ENCODE measurements around the gene GMFB. TPM values are rescaled to one million over a fixed set of nuclear protein-coding genes. Genes with fewer than 3 reads are reported as not detected.
"Not testable (repeated sequence)": the region's sequence is repeated elsewhere in the genome, so short reads cannot be mapped to it uniquely, and the experiment has no call there.

Gene GMFB
- total RNA-seq, 1 donor, result 142 TPM

DNA sequence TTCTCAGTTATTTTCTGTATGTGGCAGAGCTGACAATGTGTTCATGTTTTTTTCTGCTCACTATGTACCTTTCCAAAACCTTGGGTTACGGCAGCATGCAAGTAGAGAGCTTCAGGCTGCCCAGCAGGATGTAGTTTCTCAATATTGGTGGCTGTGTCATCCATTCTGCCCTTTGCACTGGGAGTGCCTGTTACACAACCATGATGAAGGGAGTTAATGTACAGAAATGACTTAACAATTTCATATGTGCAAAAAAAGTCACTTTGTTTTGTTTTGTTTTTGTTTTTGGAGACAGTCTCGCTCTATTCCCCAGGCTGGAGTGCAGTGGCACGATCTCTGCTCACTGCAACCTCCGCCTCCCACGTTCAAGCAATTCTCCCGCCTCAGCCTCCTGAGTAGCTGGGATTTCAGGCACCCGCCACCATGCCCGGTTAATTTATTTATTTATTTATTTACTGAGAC, 41.5 kb downstream of the GMFB start:
- no peak overlapping the region for H3K4me3 ChIP-seq (ENCODE audit: low read depth, low read length)
- TF ChIP-seq, protein P1, sequence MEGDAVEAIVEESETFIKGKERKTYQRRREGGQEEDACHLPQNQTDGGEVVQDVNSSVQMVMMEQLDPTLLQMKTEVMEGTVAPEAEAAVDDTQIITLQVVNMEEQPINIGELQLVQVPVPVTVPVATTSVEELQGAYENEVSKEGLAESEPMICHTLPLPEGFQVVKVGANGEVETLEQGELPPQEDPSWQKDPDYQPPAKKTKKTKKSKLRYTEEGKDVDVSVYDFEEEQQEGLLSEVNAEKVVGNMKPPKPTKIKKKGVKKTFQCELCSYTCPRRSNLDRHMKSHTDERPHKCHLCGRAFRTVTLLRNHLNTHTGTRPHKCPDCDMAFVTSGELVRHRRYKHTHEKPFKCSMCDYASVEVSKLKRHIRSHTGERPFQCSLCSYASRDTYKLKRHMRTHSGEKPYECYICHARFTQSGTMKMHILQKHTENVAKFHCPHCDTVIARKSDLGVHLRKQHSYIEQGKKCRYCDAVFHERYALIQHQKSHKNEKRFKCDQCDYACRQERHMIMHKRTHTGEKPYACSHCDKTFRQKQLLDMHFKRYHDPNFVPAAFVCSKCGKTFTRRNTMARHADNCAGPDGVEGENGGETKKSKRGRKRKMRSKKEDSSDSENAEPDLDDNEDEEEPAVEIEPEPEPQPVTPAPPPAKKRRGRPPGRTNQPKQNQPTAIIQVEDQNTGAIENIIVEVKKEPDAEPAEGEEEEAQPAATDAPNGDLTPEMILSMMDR (IDR thresholded peaks at IDR 0.05; ENCODE audit: insufficient read depth, low read depth, low read length), result no peak
- DNase-seq (ENCODE audit: low read depth), result peak; percentile 83

DNA sequence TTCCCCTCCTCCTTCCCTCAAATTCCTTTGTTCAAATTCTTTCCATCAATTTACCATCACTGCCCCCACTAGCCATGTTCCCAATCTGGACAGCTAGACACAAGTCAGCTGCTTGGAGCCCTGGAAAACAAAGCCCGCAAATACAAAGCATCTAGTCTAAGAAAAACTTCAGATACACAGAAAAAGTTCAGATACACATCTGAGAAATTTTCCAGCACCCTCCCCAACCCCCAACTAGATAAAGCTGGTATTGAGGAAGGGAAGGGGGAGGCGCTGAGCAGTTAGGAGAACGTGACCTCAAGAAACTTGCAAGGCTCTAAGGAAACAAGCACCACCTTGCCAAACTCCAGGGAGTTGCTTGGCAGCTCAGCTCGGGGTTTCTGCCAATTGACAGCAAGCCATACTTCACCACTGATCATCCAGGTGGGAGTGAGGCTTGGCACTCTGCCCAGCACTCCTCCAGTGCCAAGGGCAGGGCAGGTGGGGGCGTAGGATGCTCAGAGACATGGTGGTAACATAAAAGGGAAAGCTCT, 42.6 kb downstream of the GMFB start:
- no peak overlapping the region for H3K4me3 ChIP-seq (ENCODE audit: low read depth, low read length)
- DNase-seq (ENCODE audit: low read depth), result no peak
- TF ChIP-seq, protein P1 (IDR thresholded peaks at IDR 0.05; ENCODE audit: insufficient read depth, low read depth, low read length), result no peak

DNA sequence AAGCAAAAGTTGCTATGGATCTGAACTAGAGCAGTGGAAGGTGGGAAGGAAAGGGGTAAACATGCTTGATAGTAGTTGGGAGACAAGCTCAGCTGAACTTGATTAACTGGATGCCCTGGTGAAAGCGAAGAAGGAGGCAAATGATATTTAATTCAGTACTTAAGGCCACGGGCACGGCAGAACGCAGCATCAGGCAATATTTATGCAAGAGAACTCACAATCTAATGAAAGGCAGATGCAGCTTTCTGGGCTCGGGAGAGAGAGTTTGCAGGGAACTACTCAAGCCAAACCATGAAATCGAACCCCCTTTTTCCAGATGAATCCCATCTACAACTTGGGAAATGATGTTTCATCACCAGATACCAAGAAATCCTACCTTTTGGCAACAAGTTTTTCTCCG, 44.1 kb downstream of the GMFB start:
- no peak for DNase-seq (ENCODE audit: low read depth)
- no peak overlapping the region for H3K4me3 ChIP-seq (ENCODE audit: low read depth, low read length)
- TF ChIP-seq, protein P1 (IDR thresholded peaks at IDR 0.05; ENCODE audit: insufficient read depth, low read depth, low read length), result no peak

DNA sequence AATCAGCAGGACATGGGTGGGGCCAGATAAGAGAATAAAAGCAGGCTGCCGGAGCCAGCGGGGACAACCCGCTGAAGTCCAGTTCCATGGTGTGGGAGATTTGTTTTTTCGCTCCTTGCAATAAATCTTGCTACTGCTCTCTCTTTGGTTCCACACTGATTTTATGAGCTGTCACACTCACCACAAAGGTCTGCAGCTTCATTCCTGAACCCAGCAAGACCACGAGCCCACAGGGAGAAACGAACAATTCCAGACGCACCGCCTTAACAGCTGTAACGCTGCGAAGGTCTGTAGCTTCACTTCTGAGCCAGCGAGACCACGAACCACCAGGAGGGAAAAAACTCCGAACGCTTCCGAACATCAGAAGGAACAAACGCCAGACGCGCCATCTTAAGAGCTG, 44.8 kb downstream of the GMFB start:
- no peak overlapping the region for H3K4me3 ChIP-seq (ENCODE audit: low read depth, low read length)
- TF ChIP-seq, protein P1 (IDR thresholded peaks at IDR 0.05; ENCODE audit: insufficient read depth, low read depth, low read length), result no peak
- peak; percentile 69 for DNase-seq (ENCODE audit: low read depth)

DNA sequence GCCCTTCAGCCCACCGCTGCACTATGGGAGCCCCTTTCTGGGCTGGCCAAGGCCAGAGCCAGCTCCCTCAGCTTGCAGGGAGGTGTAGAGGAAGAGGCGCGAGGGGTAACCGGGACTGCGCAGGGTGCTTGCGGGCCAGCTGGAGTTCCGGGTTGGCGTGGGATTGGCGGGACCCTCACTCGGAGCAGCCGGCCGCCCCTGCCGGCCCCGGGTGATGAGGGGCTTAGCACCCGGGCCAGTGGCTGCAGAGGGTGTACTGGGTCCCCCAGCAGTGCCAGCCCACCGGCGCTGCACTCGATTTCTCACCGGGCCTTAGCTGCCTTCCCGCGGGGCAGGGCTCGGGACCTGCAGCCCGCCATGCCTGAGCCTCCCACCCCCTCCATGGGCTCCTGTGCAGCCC, 45.8 kb downstream of the GMFB start:
- DNase-seq (ENCODE audit: low read depth); H3K4me3 ChIP-seq (ENCODE audit: low read depth, low read length): not testable (repeated sequence)

DNA sequence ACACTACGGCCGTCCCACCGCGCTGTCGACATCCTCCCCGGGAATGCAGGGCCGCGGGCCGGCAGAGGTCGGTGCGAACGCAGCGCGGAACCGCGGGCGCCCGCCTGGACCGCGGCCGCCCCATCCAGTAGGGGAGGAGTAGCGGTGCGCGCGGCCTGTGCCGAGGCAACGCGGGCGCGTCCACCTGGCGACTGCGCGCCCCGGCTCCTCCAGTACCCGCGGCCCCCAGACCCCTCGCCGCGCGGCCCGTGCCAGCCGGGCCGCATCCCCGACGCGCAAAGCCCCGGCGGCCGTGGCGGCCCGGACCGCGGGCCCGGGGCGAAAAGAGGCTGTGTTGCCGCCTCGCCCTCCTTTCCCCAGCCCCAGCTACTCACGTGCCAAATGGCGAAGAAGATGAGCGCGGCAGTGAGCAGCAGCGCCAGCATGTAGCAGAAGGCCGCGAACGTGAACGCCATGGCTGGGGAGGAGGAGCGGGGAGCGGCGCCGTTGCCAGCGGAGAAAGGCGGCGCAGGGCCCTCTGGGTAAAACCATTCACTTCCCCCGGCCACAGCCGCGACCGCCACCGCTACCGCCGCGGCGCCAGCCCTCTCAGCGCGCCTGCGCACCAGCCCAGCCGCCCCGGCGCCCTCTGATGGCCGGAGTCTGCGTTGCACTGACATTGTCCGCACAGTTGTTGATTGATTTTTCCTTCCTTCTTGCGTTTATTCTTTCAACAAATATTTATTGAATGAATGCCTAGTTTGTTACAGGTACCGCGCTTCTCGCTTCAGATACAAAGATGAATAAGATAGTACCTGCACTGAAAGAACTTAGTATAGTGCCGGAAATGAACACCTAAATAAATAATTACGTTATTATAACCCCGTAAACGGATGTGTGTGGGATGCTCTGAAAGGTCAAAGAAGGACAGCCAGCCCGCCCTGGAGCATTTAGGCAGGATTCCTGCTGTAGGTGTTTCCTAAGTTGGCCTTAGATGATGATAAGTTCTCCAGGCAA, 47.6 kb downstream of the GMFB start, which contains the start of gene CNIH1:
Gene CNIH1, minus strand, starts transcription at position 502 of the 996 bp plus-strand sequence. Its CDS starts 47 bp downstream, at position 455.
- peak; percentile 93 for DNase-seq (ENCODE audit: low read depth)
- H3K4me3 ChIP-seq (ENCODE audit: low read depth, low read length), result peak within 1 kb of the TSS; percentile 68
- TF ChIP-seq, protein P1 (IDR thresholded peaks at IDR 0.05; ENCODE audit: insufficient read depth, low read depth, low read length), result peak; percentile 87

DNA sequence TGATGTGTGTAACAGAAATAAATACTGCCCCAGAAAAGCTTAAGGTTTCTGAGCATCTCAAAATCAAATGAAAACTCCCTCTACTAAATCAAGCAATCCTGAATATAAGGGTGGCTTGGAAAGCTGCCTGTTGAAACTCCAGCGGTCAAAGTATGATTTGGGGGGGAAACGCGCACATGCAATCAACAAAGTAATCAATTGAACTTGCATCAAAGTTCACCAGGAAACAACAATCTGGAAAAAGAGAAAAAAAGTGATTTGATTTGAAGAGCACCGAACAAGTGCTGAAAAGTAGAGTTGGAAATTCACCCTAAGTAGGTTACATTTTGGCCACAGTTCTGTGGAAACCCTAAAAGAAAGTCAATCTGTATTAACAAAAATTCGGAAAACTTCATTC, 48.3 kb downstream of the GMFB start:
- no peak for DNase-seq (ENCODE audit: low read depth)
- H3K4me3 ChIP-seq (ENCODE audit: low read depth, low read length), result peak overlapping the region; percentile 68
- TF ChIP-seq, protein P1 (IDR thresholded peaks at IDR 0.05; ENCODE audit: insufficient read depth, low read depth, low read length), result no peak

All from fibroblast of villous mesenchyme (primary cell).